GM21526 (cell line): Measurements from ENCODE around the gene NDUFA11.
A peak's percentile ranks its signal among the peaks of the same experiment; 100 is the strongest.

Experiments used
- ATAC-seq: cut with Tn5 transposase; IDR thresholded peaks from one replicate; pipeline ENCODE4 v1.9.1; 2021; ENCODE audit warnings: moderate library complexity; ENCODE audit not compliant: unreplicated experiment, low FRiP score

NDUFA11 gene

GRCh38 chr19:5910638-5910907, 7.0 kb upstream of the NDUFA11 start:
- ATAC-seq: no peak

GRCh38 chr19:5908773-5909442, 5.3 kb upstream of the NDUFA11 start:
- ATAC-seq: no peak

GRCh38 chr19:5907241-5907640, 3.7 kb upstream of the NDUFA11 start:
- no peak for ATAC-seq

GRCh38 chr19:5905114-5905778, 1.7 kb upstream of the NDUFA11 start:
- no peak for ATAC-seq

GRCh38 chr19:5904352-5905113, 943 bp upstream of the NDUFA11 start, which contains the start of gene VMAC:
VMAC (plus strand) TSS chr19:5904872; CDS start chr19:5904891, 19 bp downstream.
- peak; percentile 74 for ATAC-seq

GRCh38 chr19:5903056-5903623, 450 bp downstream of the NDUFA11 start:
- ATAC-seq: no peak

- ATAC-seq: no peak
Measured at GRCh38 chr19:5900976-5901375, 2.6 kb downstream of the NDUFA11 start.

- ATAC-seq: no peak
Measured at GRCh38 chr19:5899728-5900526, 3.7 kb downstream of the NDUFA11 start.

GRCh38 chr19:5897189-5897969, 6.2 kb downstream of the NDUFA11 start:
- ATAC-seq: no peak

GRCh38 chr19:5896365-5897076, 7.1 kb downstream of the NDUFA11 start:
- no peak for ATAC-seq

- ATAC-seq: no peak
Measured at GRCh38 chr19:5895890-5896289, 7.7 kb downstream of the NDUFA11 start.

- ATAC-seq: no peak
Measured at GRCh38 chr19:5895409-5895808, 8.2 kb downstream of the NDUFA11 start.

GRCh38 chr19:5894704-5895349, 8.8 kb downstream of the NDUFA11 start:
- ATAC-seq: no peak

- ATAC-seq: no peak
Measured at GRCh38 chr19:5893907-5894703, 9.5 kb downstream of the NDUFA11 start.

GRCh38 chr19:5893296-5893903, 10.2 kb downstream of the NDUFA11 start:
- no peak for ATAC-seq

GRCh38 chr19:5892772-5893275, 10.8 kb downstream of the NDUFA11 start:
- ATAC-seq: no peak
